ENCODE data around the gene PNN.
"Not testable (repeated sequence)": the region's sequence is repeated elsewhere in the genome, so short reads cannot be mapped to it uniquely, and the experiment has no call there.

The PNN gene

DNA sequence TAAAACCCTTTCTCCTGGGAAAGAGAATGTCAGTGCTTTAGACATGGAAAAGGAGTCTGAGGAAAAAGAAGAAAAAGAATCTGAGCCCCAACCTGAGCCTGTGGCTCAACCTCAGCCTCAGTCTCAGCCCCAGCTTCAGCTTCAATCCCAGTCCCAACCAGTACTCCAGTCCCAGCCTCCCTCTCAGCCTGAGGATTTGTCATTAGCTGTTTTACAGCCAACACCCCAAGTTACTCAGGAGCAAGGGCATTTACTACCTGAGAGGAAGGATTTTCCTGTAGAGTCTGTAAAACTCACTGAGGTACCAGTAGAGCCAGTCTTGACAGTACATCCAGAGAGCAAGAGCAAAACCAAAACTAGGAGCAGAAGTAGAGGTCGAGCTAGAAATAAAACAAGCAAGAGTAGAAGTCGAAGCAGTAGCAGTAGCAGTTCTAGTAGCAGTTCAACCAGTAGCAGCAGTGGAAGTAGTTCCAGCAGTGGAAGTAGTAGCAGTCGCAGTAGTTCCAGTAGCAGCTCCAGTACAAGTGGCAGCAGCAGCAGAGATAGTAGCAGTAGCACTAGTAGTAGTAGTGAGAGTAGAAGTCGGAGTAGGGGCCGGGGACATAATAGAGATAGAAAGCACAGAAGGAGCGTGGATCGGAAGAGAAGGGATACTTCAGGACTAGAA, 6.1 kb downstream of the PNN start:
- no peak for DNase-seq (ENCODE audit: low read depth)

DNA sequence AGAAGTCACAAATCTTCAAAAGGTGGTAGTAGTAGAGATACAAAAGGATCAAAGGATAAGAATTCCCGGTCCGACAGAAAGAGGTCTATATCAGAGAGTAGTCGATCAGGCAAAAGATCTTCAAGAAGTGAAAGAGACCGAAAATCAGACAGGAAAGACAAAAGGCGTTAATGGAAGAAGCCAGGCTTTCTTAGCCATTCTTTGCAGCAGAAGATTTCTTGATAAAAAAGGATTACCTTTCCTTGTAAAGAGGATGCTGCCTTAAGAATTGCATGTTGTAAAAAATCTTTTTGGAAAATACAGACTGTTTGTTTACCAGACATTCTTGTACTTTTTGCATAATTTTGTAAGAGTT, 6.6 kb downstream of the PNN start:
- DNase-seq (ENCODE audit: low read depth) = no peak

- DNase-seq (ENCODE audit: low read depth) = no peak
Observed at GRCh38 chr14:39182770-39183684, 8.0 kb downstream of the PNN start.

DNA sequence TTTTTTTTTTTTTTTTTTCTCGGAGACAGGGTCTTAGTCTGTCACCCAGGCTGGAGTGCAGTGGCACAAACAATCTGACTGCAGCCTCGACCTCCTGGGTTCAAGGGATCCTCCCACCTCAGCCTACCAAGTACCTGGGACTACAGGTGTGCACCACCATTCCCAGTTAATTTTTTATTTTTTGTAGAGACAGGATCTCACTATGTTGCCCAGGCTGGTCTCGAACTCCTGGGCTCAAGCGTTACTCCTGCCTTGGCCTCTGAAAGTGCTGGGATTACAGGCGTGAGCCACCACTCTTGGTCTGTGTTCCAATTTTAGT, 8.6 kb downstream of the PNN start:
- not testable (repeated sequence) for DNase-seq (ENCODE audit: low read depth)

GRCh38 chr14:39184628-39185255, 9.7 kb downstream of the PNN start:
- DNase-seq (ENCODE audit: low read depth) = no peak

DNA sequence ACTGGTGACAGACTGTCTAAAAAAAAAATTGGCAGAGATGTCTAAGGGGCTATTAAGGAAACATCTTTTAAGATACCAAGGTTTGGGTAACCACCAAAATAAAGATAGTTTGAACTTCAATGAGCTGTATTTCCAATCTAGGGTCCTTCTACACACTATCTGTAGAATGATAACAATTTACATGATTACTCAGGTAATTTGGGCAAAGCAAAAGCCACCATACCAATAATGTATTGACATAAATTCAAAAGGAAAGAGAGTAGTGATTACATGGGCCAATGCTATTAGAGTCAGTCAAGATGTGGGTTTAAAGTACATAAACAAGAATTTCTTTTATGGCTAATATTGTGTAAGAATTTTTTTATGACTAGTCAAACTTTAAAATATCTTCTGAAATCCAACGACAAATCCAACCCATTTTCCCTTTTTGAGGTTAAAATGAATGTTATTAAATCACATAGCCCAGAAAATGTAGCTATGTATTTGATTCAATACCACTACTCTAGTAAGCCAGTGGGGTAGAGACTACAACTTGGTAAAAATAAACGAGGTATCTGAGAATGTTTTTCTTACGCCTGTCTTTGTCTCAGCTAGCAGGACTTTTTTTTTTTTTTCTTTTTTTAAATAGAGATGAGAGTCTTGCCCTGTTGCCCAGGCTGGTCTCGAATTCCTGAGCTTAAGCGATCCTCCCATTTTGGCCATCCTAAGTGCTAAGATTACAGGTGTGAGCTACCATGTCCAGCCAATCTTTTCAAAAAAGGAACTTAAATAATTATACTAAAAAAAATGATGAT, 10.4 kb downstream of the PNN start:
- DNase-seq (ENCODE audit: low read depth) = no peak

GRCh38 chr14:39186941-39187525, 12.0 kb downstream of the PNN start:
- no peak for DNase-seq (ENCODE audit: low read depth)

DNA sequence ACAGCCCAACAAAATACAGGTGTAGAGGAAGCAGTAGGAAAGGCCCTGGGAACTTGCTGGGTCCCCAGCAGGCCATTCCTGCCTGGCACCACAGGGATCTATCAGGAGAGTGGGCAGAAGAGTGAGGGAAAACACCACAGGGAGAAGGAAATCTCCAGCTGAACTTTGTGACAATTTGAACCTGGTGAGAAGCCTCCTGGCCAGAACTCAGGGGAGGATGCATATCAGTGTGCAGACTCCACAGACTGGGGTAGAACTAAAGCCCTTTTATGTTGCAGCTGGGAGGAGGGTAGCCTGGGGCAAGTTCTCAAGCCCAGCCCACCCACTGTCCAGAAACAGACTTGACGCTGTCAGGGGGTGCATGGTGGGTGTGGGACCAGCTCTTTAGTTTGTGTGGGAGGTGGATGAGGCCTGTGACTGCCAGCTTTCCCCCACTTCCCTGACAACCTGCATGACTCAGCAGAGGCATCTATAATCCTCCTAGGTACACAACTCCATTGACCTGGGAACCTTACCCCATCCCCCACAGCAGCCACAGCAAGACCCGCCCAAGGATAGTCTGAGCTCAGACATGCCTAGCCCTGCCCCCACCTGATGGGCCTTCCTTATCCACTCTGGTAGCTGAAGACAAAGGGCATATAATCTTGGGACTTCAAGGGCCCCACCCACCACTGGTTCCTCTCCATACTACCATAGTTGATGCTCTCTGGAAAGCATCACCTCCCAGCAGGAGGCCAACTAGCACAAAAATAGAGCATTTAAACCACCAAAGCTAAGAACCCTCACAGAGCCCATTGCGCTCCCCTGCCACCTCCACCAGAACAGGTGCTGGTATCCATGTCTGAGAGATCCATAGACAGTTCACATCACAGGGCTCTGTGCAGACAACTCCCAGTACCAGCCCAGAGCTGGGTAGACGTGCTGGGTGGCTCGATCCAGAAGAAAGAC, 28.9 kb downstream of the PNN start:
- DNase-seq (ENCODE audit: low read depth) = no peak

GRCh38 chr14:39207430-39207829, 32.4 kb downstream of the PNN start:
- not testable (repeated sequence) for DNase-seq (ENCODE audit: low read depth)

- no peak for DNase-seq (ENCODE audit: low read depth)
Observed at GRCh38 chr14:39211109-39211741, 36.2 kb downstream of the PNN start.

DNA sequence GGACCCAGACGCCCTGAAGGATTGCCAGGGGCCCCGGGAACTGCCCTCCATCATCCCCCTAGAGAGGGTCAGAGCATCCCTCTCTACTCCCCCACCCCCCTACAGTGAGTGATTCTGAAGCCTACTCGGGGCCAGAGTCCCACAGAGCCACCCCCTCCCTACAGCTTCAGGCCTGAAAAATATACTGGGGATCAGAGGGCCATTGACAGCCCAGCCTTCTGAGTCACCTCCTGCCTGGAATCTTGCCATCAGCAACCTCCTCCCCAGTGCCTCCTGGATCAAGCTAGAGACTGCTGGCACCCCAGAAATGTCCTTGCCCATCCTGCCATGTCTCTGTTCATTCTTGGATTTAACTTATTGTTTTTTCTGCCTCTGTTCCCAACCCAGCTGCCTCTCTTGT, 37.0 kb downstream of the PNN start:
- no peak for DNase-seq (ENCODE audit: low read depth)

- DNase-seq (ENCODE audit: low read depth) = no peak
Observed at GRCh38 chr14:39212693-39213092, 37.6 kb downstream of the PNN start.

- no peak for DNase-seq (ENCODE audit: low read depth)
Observed at GRCh38 chr14:39217214-39217879, 42.3 kb downstream of the PNN start.

GRCh38 chr14:39218171-39218769, 43.2 kb downstream of the PNN start:
- DNase-seq (ENCODE audit: low read depth) = no peak

DNA sequence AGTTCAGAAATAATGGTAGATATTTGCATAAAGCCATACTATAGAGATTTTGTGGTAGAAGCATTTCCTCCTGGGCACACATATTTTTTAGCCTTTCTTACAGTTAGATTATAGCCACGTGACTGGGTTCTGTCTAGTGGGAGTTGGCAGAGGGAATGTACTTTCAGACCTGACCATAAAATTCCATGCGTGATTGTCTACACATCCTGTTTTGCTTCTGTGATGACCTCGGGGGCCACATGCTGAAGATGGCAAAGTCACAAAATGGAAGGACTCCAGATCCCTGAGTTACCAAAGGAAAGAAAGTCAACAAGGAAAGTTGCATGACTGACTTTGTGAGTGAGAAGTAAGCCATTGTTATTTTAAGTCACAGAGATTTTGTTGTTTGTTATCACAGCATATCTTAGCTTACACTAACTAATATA, 44.0 kb downstream of the PNN start:
- DNase-seq (ENCODE audit: low read depth) = no peak

- not testable (repeated sequence) for DNase-seq (ENCODE audit: low read depth)
Observed at GRCh38 chr14:39220473-39220872, 45.4 kb downstream of the PNN start.

- no peak for DNase-seq (ENCODE audit: low read depth)
Observed at GRCh38 chr14:39228044-39228443, 53.0 kb downstream of the PNN start.

DNA sequence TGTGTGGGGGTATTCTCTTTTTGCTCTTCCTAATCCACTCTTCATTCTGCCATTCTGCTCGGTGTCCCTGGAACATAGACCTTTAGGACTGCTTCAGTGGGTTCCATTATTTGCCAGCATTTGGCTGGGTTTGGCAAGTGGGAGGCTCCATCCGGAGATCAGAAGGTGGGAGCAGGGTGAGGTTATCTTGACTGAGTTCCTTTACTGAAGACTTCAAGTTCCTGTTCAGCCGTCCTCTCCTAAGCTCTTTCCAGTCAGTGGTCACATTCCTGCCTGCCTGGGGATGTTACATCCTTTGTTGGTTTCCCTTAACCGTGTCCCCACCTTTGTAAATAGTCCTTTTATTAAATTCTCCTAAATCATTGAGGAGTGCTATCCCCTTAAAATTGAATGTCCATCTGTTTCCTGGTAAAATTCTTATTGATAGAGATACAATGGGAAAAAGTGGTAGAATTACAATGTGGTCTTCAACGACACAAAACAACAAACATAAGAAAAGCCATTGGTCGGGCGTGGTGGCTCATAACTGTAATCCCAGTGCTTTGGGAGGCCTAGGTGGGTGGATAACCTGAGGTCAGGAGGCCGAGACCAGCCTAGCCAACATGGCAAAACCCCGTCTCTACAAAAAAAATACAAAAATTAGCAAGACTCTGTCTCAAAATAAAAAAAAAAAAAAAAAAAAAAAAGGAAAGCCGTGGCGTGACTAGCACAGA, 53.6 kb downstream of the PNN start:
- no peak for DNase-seq (ENCODE audit: low read depth)

DNA sequence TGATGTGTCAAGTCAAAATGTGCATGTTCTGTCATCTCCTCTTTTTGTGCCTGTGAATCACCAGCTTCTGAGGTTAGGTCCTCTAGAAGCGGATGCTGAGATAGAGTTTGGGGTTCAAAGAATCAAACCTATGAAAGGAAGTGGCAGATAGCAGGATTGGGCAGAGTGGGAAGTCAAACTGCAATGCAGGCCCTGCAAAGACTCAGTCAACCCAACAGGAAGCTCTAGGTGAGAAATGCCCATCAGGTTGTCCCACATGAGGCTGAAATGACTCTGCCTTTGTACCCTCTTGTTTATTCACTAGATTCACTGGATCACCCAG, 54.1 kb downstream of the PNN start:
- peak; percentile 28 for DNase-seq (ENCODE audit: low read depth)
